NCI-H345 (cell line): Measurements from ENCODE around the gene RXRA.
"Not testable (repeated sequence)": the region's sequence is repeated elsewhere in the genome, so short reads cannot be mapped to it uniquely, and the experiment has no call there.

Experiments
- DNase-seq: peaks from one replicate; lab custom pipeline; 2025; lab: John Stamatoyannopoulos, UW

The RXRA gene

GRCh38 chr9:134293611-134294152 is 32.6 kb upstream of the RXRA start:
- no peak for DNase-seq

- no peak for DNase-seq
Observed at GRCh38 chr9:134294153-134295071, 31.8 kb upstream of the RXRA start.

- no peak for DNase-seq
Observed at GRCh38 chr9:134295101-134295745, 31.0 kb upstream of the RXRA start.

GRCh38 chr9:134295746-134296250 is 30.5 kb upstream of the RXRA start:
- no peak for DNase-seq

GRCh38 chr9:134296301-134297082 is 29.8 kb upstream of the RXRA start:
- no peak for DNase-seq

- DNase-seq, result no peak
Observed at GRCh38 chr9:134297083-134297410, 29.2 kb upstream of the RXRA start.

- no peak for DNase-seq
Observed at GRCh38 chr9:134297576-134297975, 28.7 kb upstream of the RXRA start.

- DNase-seq, result no peak
Observed at GRCh38 chr9:134298000-134298399, 28.3 kb upstream of the RXRA start.

- DNase-seq, result no peak
Observed at GRCh38 chr9:134299068-134299467, 27.2 kb upstream of the RXRA start.

GRCh38 chr9:134299883-134300282 is 26.4 kb upstream of the RXRA start:
- DNase-seq, result no peak

GRCh38 chr9:134301387-134302129 is 24.7 kb upstream of the RXRA start:
- DNase-seq, result no peak

GRCh38 chr9:134302130-134302817 is 24.0 kb upstream of the RXRA start:
- DNase-seq, result no peak

- no peak for DNase-seq
Observed at GRCh38 chr9:134303601-134304000, 22.7 kb upstream of the RXRA start.

GRCh38 chr9:134304261-134304660 is 22.0 kb upstream of the RXRA start:
- DNase-seq, result no peak

GRCh38 chr9:134304690-134305089 is 21.6 kb upstream of the RXRA start:
- DNase-seq, result no peak

- DNase-seq, result no peak
Observed at GRCh38 chr9:134305533-134305932, 20.7 kb upstream of the RXRA start.

GRCh38 chr9:134306042-134306441 is 20.2 kb upstream of the RXRA start:
- DNase-seq, result not testable (repeated sequence)

GRCh38 chr9:134306636-134307600 is 19.3 kb upstream of the RXRA start:
- no peak for DNase-seq
